LNCaP clone FGC (cell line): ENCODE data around the gene BAIAP3.

Experiments used
- DNase-seq: peaks from one replicate; pipeline ENCODE4 v3.0.0-alpha.2; 2011; ENCODE audit warnings: low read depth
- H3K4me3 ChIP-seq: 2 replicates; pipeline ENCODE4 v1.5.1; 2011; ENCODE audit warnings: mild to moderate bottlenecking, low read depth, low read length, control low read depth
- TF ChIP-seq, protein P1 (sequence below): IDR thresholded peaks from 2 replicates; pipeline ENCODE4 v1.5.1; 2012; ENCODE audit warnings: mild to moderate bottlenecking; ENCODE audit not compliant: control insufficient read depth, insufficient read depth; ENCODE audit errors: extremely low read depth

Gene BAIAP3

DNA sequence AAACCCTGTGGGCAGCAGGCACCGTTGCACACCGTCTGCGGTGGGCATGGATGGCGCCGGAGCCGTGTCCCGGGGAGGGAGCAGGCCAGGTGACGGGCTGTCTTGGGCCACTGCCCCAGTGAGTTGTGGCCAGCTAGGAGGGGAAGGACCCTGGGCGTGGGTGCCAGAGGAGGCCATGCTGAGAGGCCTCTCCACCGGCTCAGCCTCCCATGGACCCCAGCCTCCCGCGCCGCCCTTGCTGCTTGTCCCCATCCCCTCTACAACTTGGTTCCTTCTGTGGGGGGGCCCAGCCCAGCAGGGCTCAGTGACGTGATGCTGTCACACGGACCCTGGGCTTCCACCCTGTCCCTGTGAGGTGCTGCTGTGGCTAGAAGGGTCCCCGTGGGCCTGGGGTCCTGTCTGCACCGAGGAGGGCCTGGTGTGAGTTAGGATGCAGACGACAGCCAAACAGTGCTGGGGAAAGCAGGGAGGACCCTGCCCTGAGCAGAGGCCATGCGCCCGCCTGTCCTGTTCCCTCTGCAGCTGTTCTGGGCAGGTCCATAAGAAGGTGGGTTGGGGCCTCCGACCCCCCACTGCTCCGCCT lies 12.7 kb upstream of the BAIAP3 start:
- TF ChIP-seq, protein P1, sequence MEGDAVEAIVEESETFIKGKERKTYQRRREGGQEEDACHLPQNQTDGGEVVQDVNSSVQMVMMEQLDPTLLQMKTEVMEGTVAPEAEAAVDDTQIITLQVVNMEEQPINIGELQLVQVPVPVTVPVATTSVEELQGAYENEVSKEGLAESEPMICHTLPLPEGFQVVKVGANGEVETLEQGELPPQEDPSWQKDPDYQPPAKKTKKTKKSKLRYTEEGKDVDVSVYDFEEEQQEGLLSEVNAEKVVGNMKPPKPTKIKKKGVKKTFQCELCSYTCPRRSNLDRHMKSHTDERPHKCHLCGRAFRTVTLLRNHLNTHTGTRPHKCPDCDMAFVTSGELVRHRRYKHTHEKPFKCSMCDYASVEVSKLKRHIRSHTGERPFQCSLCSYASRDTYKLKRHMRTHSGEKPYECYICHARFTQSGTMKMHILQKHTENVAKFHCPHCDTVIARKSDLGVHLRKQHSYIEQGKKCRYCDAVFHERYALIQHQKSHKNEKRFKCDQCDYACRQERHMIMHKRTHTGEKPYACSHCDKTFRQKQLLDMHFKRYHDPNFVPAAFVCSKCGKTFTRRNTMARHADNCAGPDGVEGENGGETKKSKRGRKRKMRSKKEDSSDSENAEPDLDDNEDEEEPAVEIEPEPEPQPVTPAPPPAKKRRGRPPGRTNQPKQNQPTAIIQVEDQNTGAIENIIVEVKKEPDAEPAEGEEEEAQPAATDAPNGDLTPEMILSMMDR, result no peak

DNA sequence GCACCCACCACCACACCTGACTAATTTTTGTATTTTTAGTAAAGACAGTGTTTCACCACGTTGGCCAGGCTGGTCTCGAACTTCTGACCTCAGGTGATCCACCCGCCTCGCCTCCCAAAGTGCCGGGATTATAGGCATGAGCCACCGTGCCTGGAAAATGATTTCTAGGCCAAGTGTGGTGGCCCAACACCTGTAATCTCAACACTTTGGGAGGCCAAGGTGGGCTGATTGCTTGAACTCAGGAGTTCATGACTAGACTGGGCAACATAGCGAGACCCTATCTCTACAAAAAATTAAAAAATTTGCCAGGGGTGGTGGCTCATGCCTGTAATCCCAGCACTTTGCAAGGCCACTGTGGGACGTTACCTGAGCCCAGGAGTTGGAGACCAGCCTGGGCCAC lies 11.0 kb upstream of the BAIAP3 start:
- H3K4me3 ChIP-seq, result no peak overlapping the region
- TF ChIP-seq, protein P1, result no peak
- DNase-seq, result no peak

More for the DNA sequence above, 12.7 kb upstream of the BAIAP3 start:
- DNase-seq, result no peak
- H3K4me3 ChIP-seq, result no peak overlapping the region

DNA sequence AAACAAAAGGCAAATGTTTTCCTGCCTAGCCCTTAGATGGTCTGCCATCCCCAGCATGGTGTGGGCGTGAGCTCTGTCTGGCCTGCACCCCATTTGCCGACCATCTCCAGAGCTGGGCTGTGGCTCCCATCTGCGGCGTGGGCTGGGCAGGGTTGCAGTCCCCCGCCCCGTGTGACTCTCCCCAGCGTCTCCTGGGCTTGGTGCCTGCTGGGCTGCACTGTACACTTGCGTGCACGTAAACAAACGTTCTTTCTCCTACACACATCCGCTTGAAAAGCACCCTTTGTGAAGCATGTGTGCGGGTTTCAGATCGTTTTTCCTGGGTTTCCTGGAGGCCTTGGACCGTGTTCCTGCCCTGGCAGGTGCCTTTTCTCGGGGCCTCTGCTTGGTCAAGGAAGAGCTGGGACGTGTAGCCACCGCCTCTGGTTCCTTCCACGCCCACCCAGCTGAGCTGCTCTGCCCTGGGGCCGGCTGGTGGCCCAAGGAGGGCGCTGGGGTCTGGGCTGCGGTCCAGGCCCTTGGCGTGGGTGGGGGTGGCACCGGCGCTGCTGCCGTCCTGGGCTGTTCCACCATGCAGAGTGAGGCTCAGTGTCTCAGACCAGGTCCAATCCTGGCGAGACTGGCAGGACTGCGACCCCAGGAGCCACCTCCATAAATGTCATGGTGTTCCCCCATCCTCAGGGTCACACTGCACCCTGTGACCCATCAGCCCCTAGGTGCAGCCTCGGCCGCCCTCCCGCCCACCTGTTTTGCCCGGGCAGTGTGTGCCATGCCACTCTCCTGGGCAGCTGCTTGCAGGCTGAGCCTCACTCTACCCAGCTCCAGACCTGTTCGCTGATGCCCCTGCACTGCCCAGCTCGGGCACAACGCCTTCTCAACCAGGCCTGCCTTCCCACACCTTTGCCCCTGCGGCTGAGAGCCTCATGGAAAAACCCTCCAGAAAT lies 9.9 kb upstream of the BAIAP3 start:
- no peak overlapping the region for H3K4me3 ChIP-seq
- no peak for DNase-seq
- TF ChIP-seq, protein P1, result no peak

DNA sequence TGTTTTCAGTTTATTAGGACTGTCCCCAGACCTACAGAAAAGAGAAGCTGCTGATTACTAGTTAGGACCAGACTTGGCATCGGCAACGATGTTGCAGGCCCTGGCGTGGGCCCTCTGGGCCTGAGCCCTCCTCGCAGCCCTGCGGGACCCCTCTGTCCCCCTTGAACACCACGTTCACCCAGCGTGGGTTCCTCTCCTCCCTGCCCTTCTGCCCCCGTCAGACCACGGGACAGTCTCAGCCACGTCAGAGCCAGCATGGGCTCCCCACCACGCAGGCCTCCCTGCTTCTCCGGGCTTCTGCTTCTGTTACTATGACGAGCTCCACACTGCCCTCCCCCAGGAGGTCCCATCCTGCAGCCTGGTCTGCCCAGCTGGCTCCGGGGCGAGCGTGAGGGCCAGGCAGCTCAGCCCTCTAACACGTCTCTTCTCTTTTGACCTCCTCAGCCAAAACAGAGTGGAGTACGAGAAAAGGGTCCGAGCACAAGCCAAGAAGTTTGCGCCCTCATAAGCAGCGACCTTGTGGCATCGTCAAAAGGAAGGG lies 9.1 kb upstream of the BAIAP3 start:
- no peak overlapping the region for H3K4me3 ChIP-seq
- TF ChIP-seq, protein P1, result no peak
- no peak for DNase-seq

DNA sequence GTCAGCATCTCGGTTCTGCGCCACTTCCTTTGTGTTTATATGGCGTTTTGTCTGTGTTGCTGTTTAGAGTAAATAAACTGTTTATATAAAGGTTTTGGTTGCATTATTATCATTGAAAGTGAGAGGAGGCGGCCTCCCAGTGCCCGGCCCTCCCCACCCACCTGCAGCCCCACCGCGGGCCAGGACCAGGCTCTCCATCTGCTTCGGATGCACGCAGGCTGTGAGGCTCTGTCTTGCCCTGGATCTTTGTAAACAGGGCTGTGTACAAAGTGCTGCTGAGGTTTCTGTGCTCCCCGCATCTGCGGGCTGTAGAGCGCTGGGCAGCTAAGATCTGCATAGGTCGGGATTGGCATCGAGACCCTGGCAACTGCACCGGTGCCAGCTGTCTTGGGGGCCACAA lies 8.2 kb upstream of the BAIAP3 start:
- no peak for DNase-seq
- TF ChIP-seq, protein P1, result no peak
- no peak overlapping the region for H3K4me3 ChIP-seq

DNA sequence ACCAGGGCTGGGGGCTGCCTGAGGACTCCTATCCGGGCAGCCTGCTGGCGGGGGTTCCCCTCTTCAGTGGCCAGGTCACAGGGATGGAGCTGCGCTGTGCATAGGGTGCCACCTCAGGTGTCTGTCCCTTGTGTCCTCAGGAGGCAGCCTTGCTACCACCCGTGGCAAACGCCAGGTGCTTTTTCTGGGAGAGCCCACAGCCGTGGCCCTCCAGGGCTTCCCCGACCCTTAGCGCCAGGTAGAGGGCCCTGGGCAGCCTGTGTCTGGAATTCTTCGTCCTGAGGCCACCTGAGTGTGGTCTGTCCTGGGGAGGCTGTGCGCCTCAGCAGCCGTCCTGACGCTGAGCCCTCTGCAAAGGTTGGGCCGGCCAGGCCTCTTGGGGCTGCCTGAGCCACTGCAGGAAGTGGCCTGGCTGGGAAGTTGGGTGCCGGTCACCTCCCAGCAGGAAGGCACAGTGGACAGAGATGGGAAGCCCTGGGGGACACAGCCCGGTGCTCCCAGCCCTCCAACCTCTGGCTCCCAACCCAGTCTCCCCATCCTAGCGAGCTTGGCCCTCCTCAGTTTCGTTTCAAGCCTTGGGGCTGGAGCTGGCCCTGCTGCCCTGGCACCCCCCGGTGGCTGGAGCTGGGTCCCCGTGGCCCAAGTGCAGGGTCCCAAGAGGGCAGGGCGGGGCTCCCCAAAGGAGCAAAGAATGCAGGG lies 7.6 kb upstream of the BAIAP3 start:
- TF ChIP-seq, protein P1, result no peak
- no peak for DNase-seq
- H3K4me3 ChIP-seq, result no peak overlapping the region
